ENCODE measurements around the gene SMAD7. TPM values are rescaled to one million over a fixed set of nuclear protein-coding genes. Genes with fewer than 3 reads are reported as not detected.

SMAD7 gene
- polyA plus RNA-seq, 3 donors from 2014 or later: 10.1 to 17.4 (median 12.3) TPM

- Mint-ChIP-seq H3K27me3 (ENCODE audit: low read depth in 3 of 3) (peaks cover 2 to 4% (median 3%) of the 10 kb centered on the region in 3 donors), H3K9me3 (no peaks in the 10 kb centered on the region), H3K4me3 (no peak overlapping the region), H3K4me1 (peaks cover 7 to 8% of the 10 kb centered on the region in 2 donors), H3K27ac (no peak overlapping the region), H3K36me3 (peaks cover 0 to 4% (median 0%) of the 10 kb centered on the region in 3 donors)
- no peak for DNase-seq
These were observed 40.9 kb upstream of the SMAD7 start for GRCh38 chr18:48991676-48992075.

GRCh38 chr18:48991319-48991660 lies 40.5 kb upstream of the SMAD7 start:
- peaks cover 2 to 4% (median 3%) of the 10 kb centered on the region in 3 donors for H3K27me3 Mint-ChIP-seq (ENCODE audit: low read depth in 3 of 3)
- H3K4me1 Mint-ChIP-seq: peaks cover 7 to 8% of the 10 kb centered on the region in 2 donors
- DNase-seq: no peak
- peaks cover 0 to 4% (median 0%) of the 10 kb centered on the region in 3 donors for H3K36me3 Mint-ChIP-seq
- no peaks in the 10 kb centered on the region for H3K9me3 Mint-ChIP-seq
- H3K27ac Mint-ChIP-seq: no peak overlapping the region
- H3K4me3 Mint-ChIP-seq: no peak overlapping the region

GRCh38 chr18:48990481-48991318 lies 39.9 kb upstream of the SMAD7 start:
- no peaks in the 10 kb centered on the region for H3K9me3 Mint-ChIP-seq
- peaks cover 7 to 8% of the 10 kb centered on the region in 2 donors for H3K4me1 Mint-ChIP-seq
- H3K4me3 Mint-ChIP-seq: peak overlapping the region in 1 of 5 donors; percentile 33
- H3K36me3 Mint-ChIP-seq: peaks cover 0 to 4% (median 0%) of the 10 kb centered on the region in 3 donors
- H3K27ac Mint-ChIP-seq: no peak overlapping the region
- DNase-seq: peak in 1 of 3 donors; percentile 7
- H3K27me3 Mint-ChIP-seq (ENCODE audit: low read depth in 3 of 3): peaks cover 3 to 5% (median 4%) of the 10 kb centered on the region in 3 donors

- DNase-seq: no peak
- H3K4me1 Mint-ChIP-seq: peaks cover 7 to 8% of the 10 kb centered on the region in 2 donors
- no peak overlapping the region for H3K27ac Mint-ChIP-seq
- H3K36me3 Mint-ChIP-seq: peaks cover 0 to 4% (median 0%) of the 10 kb centered on the region in 3 donors
- no peak overlapping the region for H3K4me3 Mint-ChIP-seq
- peaks cover 3 to 5% (median 4%) of the 10 kb centered on the region in 3 donors for H3K27me3 Mint-ChIP-seq (ENCODE audit: low read depth in 3 of 3)
- no peaks in the 10 kb centered on the region for H3K9me3 Mint-ChIP-seq
These were observed 38.8 kb upstream of the SMAD7 start for GRCh38 chr18:48989304-48990303.

GRCh38 chr18:48988508-48989303 lies 37.9 kb upstream of the SMAD7 start:
- no peak overlapping the region for H3K4me3 Mint-ChIP-seq
- peaks cover 8% of the 10 kb centered on the region in 2 donors for H3K4me1 Mint-ChIP-seq
- no peak for DNase-seq
- no peak overlapping the region for H3K27ac Mint-ChIP-seq
- H3K27me3 Mint-ChIP-seq (ENCODE audit: low read depth in 3 of 3): peaks cover 2 to 5% (median 5%) of the 10 kb centered on the region in 3 donors
- peaks cover 0 to 4% (median 0%) of the 10 kb centered on the region in 3 donors for H3K36me3 Mint-ChIP-seq
- no peaks in the 10 kb centered on the region for H3K9me3 Mint-ChIP-seq

GRCh38 chr18:48987821-48988220 lies 37.1 kb upstream of the SMAD7 start:
- Mint-ChIP-seq H3K27me3 (ENCODE audit: low read depth in 3 of 3) (peaks cover 0 to 5% (median 4%) of the 10 kb centered on the region in 3 donors), H3K27ac (no peak overlapping the region)

GRCh38 chr18:48986851-48987761 lies 36.3 kb upstream of the SMAD7 start:
- peaks cover 0 to 5% (median 4%) of the 10 kb centered on the region in 3 donors for H3K27me3 Mint-ChIP-seq (ENCODE audit: low read depth in 3 of 3)
- H3K4me1 Mint-ChIP-seq: peaks cover 8 to 11% of the 10 kb centered on the region in 2 donors
- no peak overlapping the region for H3K27ac Mint-ChIP-seq
- H3K9me3 Mint-ChIP-seq: peaks cover 0 to 2% (median 0%) of the 10 kb centered on the region in 6 donors
- H3K36me3 Mint-ChIP-seq: no peaks in the 10 kb centered on the region
- no peak overlapping the region for H3K4me3 Mint-ChIP-seq
- no peak for DNase-seq

More at GRCh38 chr18:48987821-48988220, 37.1 kb upstream of the SMAD7 start:
- H3K4me3 Mint-ChIP-seq: no peak overlapping the region
- H3K9me3 Mint-ChIP-seq: peaks cover 0 to 2% (median 0%) of the 10 kb centered on the region in 6 donors
- peaks cover 0 to 2% (median 0%) of the 10 kb centered on the region in 3 donors for H3K36me3 Mint-ChIP-seq
- no peak for DNase-seq
- H3K4me1 Mint-ChIP-seq: peaks cover 8% of the 10 kb centered on the region in 2 donors

- peaks cover 0 to 2% (median 0%) of the 10 kb centered on the region in 6 donors for H3K9me3 Mint-ChIP-seq
- H3K4me3 Mint-ChIP-seq: no peak overlapping the region
- no peak overlapping the region for H3K27ac Mint-ChIP-seq
- peaks cover under 1 to 7% of the 10 kb centered on the region in 2 donors for H3K4me1 Mint-ChIP-seq
- no peak for DNase-seq
- peaks cover under 1 to 7% (median 4%) of the 10 kb centered on the region in 3 donors for H3K27me3 Mint-ChIP-seq (ENCODE audit: low read depth in 3 of 3)
- no peaks in the 10 kb centered on the region for H3K36me3 Mint-ChIP-seq
These were observed 34.4 kb upstream of the SMAD7 start for GRCh38 chr18:48985161-48985560.

GRCh38 chr18:48983793-48984437 lies 33.1 kb upstream of the SMAD7 start:
- H3K27me3 Mint-ChIP-seq (ENCODE audit: low read depth in 3 of 3): peaks cover 4 to 6% (median 6%) of the 10 kb centered on the region in 3 donors
- H3K4me1 Mint-ChIP-seq: peaks cover 4 to 9% of the 10 kb centered on the region in 2 donors
- no peak overlapping the region for H3K4me3 Mint-ChIP-seq
- H3K9me3 Mint-ChIP-seq: peaks cover 0 to 2% (median 0%) of the 10 kb centered on the region in 6 donors
- no peaks in the 10 kb centered on the region for H3K36me3 Mint-ChIP-seq
- DNase-seq: no peak
- H3K27ac Mint-ChIP-seq: no peak overlapping the region

GRCh38 chr18:48982266-48982665 lies 31.5 kb upstream of the SMAD7 start:
- Mint-ChIP-seq H3K27me3 (ENCODE audit: low read depth in 3 of 3) (peaks cover 6 to 8% (median 6%) of the 10 kb centered on the region in 3 donors), H3K27ac (no peak overlapping the region), H3K9me3 (peaks cover 0 to 2% (median 0%) of the 10 kb centered on the region in 6 donors), H3K4me3 (no peak overlapping the region), H3K36me3 (no peaks in the 10 kb centered on the region), H3K4me1 (peaks cover 4 to 9% of the 10 kb centered on the region in 2 donors)
- DNase-seq: no peak

GRCh38 chr18:48979944-48980890 lies 29.5 kb upstream of the SMAD7 start:
- Mint-ChIP-seq H3K4me1 (peaks cover 14 to 16% of the 10 kb centered on the region in 2 donors), H3K9me3 (peaks cover 0 to 2% (median 0%) of the 10 kb centered on the region in 6 donors), H3K36me3 (no peaks in the 10 kb centered on the region), H3K27ac (no peak overlapping the region), H3K27me3 (ENCODE audit: low read depth in 3 of 3) (peaks cover 6 to 10% (median 10%) of the 10 kb centered on the region in 3 donors), H3K4me3 (no peak overlapping the region)
- no peak for DNase-seq

All from immature natural killer cell (primary cell).